HG02571 (cell line): ENCODE measurements around the gene SLC34A3.

Experiments used
- ATAC-seq: cut with Tn5 transposase; IDR thresholded peaks from one replicate; pipeline ENCODE4 v1.9.1; 2021; ENCODE audit warnings: mild to moderate bottlenecking, moderate library complexity; ENCODE audit not compliant: unreplicated experiment

The SLC34A3 gene

DNA sequence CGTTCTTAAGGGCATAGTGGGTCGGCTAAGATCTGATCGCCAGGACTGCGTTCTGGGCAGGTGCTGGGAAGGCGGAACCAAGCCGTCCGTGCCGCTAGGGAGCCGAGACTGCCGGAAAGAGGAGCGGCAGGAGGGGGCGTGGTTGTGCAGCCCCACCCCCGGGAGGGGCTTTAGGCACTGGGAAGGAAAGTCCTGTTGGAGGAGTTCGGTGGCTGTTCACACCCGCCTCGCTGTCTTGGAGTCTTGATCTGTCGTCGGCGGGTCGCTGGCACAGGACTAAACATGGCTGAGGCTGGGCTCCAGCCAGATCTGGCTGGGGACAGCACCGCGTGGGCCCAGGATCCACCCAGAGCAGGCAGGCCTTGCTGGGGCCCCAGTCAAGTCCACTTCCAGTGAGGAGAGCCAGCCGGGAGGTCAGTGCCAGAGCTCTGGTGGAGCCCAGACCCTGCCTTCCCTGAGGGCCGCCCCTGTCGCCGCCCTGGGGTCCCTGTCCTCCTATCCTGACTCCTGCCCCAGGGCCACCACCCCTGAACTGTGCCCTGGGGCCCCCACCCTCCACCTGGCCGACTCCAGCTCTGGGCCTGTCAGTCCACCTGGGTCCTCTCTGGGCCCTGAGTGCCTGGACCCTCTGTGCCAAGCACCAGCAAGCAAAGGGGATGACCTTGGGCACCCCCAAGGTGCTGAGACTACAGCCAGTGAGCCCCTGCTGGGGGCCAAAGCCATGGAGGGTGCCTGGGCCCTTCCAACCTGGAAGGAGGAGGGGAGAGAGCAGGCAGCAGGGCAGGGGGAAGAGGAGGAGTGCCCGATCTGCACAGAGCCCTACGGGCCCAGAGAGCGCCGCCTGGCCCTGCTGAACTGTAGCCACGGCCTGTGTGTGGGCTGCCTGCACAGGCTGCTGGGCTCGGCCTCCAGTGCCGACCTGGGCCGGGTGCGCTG lies 13.2 kb upstream of the SLC34A3 start:
- no peak for ATAC-seq

DNA sequence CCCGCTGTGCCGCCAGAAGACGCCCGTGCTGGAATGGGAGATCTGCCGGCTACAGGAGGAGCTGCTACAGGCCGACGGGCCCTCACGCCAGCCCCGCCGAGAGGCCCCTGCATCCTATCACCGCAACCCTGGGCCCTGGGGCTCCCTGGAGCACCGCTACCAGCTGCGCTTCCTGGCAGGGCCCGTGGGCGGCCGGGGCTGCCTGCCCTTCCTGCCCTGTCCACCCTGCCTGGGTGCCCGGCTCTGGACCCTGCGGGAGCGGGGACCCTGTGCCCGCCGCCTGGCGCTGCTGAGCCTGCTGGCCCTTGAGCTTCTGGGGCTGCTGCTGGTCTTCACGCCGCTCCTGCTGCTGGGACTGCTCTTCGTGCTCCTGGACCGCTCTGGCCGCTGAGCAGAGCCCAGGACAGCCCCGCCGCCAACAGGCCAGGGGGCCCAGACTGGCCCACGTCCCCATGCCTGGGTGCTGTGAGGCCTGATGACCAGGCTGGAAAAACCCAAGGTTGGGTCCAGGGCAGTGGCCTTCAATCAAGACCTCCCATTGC lies 12.4 kb upstream of the SLC34A3 start:
- no peak for ATAC-seq

DNA sequence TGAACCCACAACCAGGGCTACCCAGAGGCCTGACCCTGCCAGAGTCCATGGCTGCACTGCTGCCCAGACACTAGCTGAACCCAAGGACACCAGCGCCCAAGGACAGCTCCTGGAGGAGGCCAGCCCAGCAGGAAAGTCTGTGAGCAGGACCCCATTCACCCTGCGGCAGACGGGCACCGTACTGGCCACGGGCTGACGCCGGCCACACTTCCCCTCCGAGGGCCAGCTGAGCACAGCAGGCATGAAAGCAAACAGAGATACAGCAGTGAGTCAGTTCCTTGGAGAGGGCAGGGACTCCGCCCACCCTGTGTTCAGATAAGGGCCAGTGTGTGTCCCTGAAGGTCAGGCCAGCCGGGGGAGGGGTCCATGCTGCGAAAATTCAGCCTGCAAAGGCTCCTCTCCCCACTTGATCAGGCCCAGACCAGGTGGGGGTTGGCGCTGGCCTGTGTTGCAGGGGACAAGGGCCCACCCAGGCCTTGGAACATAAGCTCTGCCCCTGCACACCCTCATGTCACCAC lies 11.9 kb upstream of the SLC34A3 start:
- ATAC-seq = no peak

DNA sequence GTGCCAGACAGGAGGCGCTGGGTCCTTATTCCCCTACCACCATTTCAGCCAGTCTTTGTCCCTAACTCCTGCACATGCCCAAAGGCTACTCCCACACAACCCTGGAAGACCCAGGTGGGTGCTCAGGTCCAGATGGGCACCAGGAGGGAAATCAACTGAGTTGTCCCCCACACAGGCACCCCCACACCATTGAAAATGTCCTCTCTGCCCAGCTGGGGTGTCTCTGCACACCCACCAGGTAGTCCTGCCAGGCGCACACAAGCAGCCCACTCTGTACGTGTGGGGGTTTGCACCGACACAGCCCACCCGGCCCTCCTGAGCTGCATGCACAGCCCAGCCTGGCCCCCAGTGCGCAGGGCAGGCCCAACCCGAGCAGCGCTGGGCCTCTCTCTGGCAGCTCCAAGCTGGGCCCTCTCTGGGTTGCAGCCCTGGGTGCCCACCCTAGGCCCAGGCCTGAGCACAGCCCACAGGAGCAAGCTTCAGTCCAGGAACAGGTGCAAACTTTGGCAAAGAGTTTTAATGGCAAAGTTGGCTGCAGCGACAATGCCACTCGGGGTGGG lies 10.9 kb upstream of the SLC34A3 start:
- ATAC-seq = no peak

DNA sequence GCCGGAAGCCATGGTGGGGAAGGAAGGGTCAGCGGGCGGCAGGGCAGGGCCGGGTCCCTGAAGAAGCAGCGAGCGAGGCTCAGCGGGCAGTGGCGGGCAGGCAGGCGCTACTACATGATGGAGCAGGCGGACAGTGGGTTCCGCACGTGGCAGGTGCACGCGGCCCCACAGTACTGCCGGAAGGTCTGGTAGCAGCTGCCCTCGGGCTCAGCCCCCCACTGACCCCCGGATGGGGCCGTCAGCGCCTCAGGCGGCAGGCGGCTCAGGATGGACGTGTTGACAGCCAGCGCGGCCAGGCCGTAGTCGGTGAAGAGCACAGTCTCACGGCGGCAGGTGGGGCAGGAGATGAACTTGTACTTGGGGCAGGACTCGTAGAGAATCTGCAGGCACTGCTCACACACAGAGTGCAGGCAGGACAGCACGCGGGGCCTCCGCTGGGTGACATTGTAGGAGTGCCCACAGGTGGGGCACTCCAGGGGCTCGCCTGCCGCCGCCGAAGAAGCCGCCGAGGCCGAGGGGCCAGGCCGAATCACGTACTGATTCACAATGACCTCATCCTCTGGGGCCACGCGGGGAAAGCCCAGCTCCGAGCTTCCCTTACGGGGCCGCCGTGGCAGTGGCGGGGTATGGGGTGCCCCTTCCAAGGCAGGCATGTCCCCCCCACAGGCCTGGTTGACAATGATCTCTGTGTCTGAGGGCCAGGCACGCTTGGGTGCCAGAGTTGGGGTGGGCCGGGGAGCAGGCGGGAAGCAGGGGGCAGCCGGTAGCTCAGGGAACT lies 10.2 kb upstream of the SLC34A3 start:
- ATAC-seq = no peak

DNA sequence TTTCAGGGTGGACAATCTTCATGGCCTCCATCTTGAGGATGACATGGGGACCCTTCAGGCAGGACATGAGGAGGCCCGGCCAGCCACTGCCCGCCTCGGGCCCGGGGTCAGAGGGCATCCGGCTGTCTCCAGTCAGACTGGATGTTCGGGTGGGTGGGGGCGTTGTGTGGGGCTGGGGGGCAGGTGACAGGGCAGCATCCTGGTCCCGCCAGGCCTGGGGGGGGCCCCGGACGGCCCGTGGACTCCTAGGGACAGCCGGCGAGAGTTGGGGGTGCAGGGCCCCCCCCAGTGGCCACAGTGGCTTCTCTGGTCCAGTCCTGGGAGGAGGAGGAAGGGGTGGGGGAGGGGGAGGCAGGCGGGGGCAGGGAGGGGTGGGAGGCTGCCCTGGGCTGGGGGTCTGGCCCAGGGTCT lies 9.6 kb upstream of the SLC34A3 start:
- ATAC-seq = no peak

DNA sequence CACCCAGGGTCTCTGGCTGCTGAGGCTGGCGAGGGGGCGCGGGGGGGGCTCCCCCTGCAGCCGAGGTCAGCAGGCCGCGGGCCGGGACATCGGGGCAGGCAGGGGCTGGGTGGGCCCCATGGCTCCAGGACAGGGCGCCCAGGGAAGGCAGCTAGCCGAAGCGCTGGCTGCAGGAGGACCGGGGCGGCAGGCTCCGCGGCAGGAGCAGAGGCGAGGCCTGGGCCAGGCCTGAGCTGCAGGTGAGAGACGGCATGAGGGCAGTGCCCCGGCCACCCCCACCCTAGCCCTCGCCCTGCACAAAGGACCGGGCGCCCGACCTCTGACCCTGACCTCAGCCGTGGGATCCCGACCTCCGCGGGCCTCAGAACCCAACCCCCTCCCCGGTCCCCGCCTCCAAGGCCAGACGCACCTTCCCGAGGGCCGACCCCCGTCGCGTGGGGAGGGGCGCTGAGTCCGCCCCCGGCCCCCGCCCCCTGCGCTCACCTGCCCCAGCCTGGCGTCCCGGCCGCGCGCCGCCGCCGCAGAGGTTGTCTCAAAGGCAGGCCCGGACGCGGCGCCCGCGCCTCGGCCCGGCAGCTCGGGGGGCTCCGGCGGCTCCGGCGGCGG lies 9.1 kb upstream of the SLC34A3 start:
- no peak for ATAC-seq

DNA sequence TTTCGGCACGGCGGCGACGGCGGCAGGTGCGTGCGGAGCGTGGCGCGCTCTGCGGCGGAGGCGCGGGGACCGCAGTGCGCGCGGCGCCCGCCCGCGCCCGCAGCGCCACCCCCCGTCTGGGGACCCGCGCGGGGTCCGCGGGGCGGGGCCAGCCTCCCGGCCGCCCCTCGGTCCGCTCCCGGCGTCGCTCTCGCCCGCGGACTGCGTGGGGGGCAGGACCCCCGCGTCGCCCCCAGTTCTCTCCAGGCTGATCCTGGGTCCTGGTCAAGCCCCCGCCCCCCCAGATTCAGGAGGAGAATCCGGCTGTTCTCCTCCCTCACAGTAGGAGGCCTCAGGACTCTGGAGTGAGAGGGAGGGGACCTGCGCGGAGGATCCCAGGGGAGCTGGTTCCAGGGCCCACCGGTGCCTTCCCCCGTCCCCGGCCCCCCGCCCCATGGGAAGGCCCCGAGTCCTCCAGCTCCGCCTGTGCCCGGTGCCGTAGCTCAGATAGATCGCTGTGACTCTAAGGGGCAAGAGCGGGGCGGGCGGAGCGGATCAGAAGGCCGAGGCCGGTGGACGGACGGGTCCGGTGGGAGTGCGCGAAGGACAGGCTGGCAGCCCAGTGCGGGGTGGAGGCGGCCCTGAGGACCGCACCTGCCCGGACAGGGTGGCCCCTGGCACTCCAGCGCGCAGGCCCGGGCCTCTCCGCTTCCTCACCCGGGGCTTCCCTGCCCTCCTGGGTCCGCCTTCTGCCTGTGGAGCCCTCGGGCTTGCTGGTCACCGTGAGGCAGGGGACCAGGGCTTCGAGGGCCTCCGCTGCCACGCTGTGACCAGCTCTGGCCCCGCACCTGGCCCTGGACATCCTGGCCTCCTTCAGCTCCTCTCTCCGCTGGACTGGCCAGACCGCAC lies 8.3 kb upstream of the SLC34A3 start, which contains the start of gene RNF208:
Gene RNF208 (minus strand): TSS at position 51 of the 888 bp plus-strand sequence. CDS start 1,028 bp downstream, outside the sequence.
- peak; percentile 1 for ATAC-seq

DNA sequence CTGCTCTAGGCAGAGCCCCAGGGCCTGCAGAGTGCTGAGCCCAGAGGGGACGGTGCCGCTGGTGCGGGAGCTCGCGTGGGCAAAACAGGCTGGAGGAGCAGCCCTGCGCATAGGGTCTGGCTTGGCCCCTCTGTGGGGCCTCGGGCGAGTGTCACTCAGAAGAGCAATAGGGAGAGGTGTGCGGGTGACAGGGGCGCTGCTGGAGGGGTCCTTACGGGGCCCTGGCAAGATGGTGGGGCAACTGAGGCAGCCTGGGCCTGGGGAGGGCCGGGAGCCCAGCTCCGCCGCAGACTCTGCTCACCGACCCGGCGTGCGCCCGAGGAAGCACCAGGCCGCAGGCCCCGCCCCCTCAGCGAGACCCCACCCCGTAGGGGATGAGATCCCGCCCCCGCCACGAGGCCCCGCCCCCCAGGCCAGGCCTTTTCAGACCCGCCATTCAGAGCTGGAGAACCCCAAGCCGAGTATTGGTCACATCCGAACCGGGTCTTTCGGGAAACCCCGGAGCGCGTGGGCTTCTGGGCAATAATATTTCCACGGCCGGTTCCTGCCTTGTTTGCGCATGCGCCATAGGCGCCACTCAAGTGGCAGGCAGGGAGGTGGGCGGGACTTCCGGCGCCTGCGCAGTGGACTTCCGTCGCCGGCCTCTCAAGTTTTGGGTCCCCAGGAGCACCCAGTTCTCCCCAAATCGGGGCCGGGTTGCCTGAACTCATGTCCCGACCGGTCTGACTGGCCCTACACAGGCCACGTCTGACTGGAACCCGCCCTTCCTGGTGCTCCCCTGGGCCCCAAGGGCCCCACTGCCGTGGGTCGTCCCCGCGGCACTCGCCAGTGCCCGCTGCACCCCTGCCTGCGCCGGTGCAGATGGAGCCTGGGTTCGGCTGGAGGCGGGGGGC lies 7.4 kb upstream of the SLC34A3 start:
- ATAC-seq = peak; percentile 60

DNA sequence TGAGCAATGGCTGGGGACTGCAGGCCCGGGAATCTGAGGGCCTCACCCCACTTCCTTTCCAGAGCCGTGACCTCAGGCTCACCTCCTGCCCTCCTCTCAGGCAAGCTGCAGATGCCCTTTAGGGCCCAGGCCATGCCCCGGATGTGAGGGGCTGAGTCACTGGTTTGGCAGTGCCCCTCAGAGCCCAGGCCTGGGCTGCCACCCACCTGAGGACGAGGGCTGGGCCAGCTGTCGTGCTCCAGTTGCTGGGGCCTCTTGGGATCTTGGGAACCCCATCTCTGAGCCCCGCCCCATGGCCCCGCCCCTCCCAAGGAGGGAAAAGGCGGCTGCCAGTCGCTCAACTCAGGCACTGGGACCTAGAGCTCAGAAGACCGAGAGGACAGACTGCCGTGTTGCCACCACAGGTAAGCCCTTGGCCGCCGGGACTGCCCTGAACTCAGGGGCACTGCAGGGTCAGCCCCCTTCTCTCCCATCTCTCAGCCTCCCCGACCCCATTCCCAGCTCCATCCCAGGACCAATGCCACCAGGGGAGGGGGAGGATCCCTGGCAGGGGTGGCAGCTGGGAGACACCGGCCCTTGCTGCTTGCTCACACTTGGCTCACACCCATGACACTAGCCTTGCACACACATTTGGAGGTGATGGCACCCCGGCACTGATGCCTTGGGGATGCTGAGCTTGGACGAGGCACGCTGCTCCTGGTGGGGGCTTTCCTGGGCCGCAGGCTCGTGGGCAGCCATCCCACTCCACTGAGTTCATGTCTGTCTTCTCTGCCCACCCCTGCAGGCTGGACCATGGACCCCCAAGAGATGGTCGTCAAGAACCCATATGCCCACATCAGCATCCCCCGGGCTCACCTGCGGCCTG lies 5.6 kb upstream of the SLC34A3 start, which contains the start of gene CYSRT1:
Gene CYSRT1 (plus strand): TSS at position 345 of the 865 bp plus-strand sequence. CDS start 448 bp downstream, at position 793.
- no peak for ATAC-seq

DNA sequence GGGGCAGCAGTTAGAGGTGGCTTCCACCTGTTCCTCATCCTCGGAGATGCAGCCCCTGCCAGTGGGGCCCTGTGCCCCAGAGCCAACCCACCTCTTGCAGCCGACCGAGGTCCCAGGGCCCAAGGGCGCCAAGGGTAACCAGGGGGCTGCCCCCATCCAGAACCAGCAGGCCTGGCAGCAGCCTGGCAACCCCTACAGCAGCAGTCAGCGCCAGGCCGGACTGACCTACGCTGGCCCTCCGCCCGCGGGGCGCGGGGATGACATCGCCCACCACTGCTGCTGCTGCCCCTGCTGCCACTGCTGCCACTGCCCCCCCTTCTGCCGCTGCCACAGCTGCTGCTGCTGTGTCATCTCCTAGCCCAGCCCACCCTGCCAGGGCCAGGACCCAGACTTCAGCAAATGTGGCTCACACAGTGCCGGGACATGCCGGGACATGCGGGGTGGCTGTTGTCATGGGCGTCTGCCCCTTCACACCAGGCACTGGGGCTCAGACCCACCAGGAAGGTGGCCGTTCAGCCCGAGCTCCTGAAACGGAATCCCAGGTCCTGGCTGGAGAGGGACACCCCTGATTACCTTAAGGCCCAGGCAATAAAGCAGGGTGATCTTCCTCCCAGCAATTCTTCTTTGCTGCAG lies 4.9 kb upstream of the SLC34A3 start:
- ATAC-seq = no peak

DNA sequence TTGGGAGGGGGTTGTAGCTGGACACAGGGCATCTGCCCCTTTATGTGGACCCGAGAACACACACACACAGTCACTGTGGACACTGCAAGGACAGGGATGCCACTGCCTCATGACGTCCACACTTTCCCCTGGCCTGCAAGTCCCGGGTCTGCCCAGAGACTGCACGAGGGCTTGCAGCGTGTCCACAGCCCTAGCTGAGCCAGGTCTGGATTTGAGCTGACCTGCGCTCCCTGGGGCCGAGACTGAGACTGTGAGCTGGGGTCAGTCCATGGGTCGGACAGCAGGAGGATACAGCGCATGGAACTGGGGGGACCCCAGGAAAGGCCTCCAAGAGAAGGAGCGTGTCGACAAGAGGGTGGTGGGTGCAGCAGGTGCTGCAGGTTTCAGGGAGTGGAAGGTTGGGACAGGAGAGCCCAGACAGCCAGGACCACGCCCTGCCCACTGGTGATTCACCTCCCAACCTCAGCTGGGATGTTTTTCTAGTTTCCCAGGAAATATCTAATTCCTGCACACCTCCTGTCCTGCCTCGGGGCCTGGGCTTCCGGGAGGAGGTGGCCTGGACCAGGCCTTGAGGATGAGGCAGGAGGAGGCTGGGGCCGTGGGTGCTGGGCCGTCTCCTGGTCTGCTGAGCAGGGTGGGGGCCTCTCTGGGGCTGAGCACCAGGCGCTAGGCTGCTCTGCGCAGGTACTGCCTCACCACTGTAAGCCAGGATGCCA lies 4.2 kb upstream of the SLC34A3 start:
- no peak for ATAC-seq

DNA sequence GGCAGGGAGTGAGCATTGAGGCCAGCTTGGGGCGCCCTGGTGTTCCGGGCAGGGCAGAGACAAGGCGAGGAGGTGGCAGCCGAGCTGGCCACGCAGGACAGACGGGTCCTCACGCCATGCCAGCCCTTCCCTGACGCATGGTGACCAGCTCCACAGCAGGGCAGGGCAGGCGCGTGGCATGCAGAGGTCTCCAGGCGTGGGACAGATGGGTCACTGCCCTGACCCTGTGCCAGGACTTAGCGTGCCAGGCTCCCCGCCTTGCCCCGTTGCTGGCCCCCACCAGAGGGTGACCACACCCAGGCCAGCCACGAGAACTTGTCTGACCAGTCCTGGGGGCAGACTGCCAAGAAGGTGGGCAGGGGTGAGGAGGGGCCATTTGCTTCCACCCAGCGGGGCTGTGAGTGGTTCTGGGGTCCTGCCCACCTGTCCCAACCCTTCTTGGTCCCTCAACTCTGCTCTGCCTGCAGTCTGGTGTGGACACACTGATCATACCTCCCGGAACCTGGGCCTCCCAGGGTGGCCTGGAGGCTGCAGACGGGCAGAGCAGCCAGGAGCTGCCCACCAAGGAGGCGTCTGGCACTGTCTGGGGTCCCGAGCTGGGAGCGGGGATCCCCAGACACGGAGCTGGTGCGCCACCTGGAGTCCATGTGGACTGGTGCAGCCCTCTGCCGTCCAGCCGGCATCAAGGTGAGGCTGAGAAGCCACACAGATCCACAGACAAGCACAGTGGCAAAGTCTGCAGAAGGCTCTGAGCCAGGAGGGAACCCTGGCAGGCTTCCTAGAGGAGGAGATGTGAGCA lies 3.4 kb upstream of the SLC34A3 start, which contains the start of gene RNF224:
Gene RNF224 (plus strand): TSS at position 449 of the 799 bp plus-strand sequence. CDS start 834 bp downstream, outside the sequence.
- no peak for ATAC-seq

DNA sequence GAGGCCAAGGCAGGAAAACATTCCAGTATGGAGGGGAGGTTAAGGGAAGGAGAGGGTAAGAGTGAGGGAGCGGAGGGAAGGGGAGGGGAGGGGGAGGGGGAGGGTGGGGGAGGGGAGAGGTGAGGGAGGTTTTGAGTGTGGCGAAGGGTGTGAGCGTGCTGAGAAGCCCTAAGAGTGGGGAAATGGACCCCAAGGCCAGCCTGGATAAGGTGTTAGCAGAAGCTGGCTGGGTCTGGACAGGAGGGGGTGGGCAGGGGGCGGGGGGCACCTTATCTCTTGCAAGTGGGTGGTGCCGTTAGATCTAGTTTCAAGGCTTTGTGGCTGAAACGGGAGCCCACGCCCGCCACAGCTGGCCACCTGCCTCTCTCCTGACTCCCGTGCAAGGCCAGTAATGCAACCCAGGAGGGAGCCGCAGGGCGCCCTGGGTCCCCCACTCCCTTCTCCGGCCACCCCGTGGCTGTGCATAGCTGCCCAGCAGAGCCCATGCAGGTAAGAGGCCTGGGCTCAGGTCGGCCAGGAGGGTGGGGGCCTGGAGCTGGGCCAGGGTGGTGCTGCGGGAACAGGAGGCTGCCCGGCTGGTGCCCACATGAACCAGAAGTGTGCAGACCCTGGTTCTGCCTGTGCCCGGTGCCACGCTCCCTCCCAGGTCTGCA lies 2.7 kb upstream of the SLC34A3 start:
- no peak for ATAC-seq

DNA sequence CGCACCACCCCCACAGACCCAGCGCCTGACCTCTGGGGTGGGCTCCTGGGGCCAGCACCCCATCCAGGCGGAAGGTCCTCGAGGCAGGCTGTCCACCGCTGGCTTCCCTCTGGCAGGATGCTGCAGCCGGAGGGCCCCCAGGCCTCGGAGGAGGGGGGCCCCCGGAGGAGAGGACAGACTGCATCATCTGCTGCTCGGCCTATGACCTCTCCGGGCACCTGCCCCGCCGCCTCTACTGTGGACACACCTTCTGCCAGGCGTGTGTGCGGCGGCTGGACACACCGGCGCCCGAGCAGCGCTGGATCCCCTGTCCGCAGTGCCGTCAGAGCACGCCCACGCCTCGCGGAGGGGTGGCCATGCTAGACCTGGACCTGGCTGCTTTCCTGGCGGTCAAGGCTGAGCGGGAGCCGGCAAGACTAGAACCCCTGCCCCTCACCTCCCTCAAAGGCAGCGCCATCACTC lies 2.2 kb upstream of the SLC34A3 start:
- no peak for ATAC-seq
